ENCODE results near the gene UROC1.
"Not testable (repeated sequence)": the region's sequence is repeated elsewhere in the genome, so short reads cannot be mapped to it uniquely, and the experiment has no call there.

The UROC1 gene

GRCh38 chr3:126546549-126547239 is 29.1 kb upstream of the UROC1 start:
- DNase-seq (ENCODE audit: low spot score), result no peak

- DNase-seq (ENCODE audit: low spot score), result no peak
Measured at GRCh38 chr3:126546013-126546412, 28.4 kb upstream of the UROC1 start.

- DNase-seq (ENCODE audit: low spot score), result no peak
Measured at GRCh38 chr3:126545544-126545943, 28.0 kb upstream of the UROC1 start.

GRCh38 chr3:126544596-126545281 is 27.2 kb upstream of the UROC1 start:
- no peak for DNase-seq (ENCODE audit: low spot score)

GRCh38 chr3:126543457-126544061 is 26.0 kb upstream of the UROC1 start:
- DNase-seq (ENCODE audit: low spot score), result no peak

GRCh38 chr3:126542340-126543241 is 25.0 kb upstream of the UROC1 start:
- no peak for DNase-seq (ENCODE audit: low spot score)

GRCh38 chr3:126541628-126542339 is 24.2 kb upstream of the UROC1 start:
- no peak for DNase-seq (ENCODE audit: low spot score)

GRCh38 chr3:126540951-126541627 is 23.5 kb upstream of the UROC1 start:
- no peak for DNase-seq (ENCODE audit: low spot score)

- peak; percentile 27 for DNase-seq (ENCODE audit: low spot score)
Measured at GRCh38 chr3:126540342-126540849, 22.8 kb upstream of the UROC1 start.

GRCh38 chr3:126539558-126540250 is 22.1 kb upstream of the UROC1 start:
- DNase-seq (ENCODE audit: low spot score), result no peak

GRCh38 chr3:126538966-126539365 is 21.4 kb upstream of the UROC1 start:
- DNase-seq (ENCODE audit: low spot score), result no peak

GRCh38 chr3:126538316-126538715 is 20.7 kb upstream of the UROC1 start:
- no peak for DNase-seq (ENCODE audit: low spot score)

- no peak for DNase-seq (ENCODE audit: low spot score)
Measured at GRCh38 chr3:126537730-126538281, 20.2 kb upstream of the UROC1 start.

- no peak for DNase-seq (ENCODE audit: low spot score)
Measured at GRCh38 chr3:126537116-126537729, 19.6 kb upstream of the UROC1 start.

GRCh38 chr3:126536126-126536525 is 18.6 kb upstream of the UROC1 start:
- no peak for DNase-seq (ENCODE audit: low spot score)

- DNase-seq (ENCODE audit: low spot score), result no peak
Measured at GRCh38 chr3:126535636-126536035, 18.1 kb upstream of the UROC1 start.

GRCh38 chr3:126534716-126535115 is 17.1 kb upstream of the UROC1 start:
- not testable (repeated sequence) for DNase-seq (ENCODE audit: low spot score)

GRCh38 chr3:126533506-126533905 is 15.9 kb upstream of the UROC1 start:
- no peak for DNase-seq (ENCODE audit: low spot score)

GRCh38 chr3:126531051-126531330 is 13.4 kb upstream of the UROC1 start:
- DNase-seq (ENCODE audit: low spot score), result no peak
